NCI-H2196 treated with DMSO at 0.1 percent for 48 hours (cell line): ENCODE results near the gene FKBP8.

Source experiments
- DNase-seq: peaks from one replicate; lab custom pipeline; 2025; ENCODE audit not compliant: unreplicated experiment; lab: John Stamatoyannopoulos, UW

Gene FKBP8

DNA sequence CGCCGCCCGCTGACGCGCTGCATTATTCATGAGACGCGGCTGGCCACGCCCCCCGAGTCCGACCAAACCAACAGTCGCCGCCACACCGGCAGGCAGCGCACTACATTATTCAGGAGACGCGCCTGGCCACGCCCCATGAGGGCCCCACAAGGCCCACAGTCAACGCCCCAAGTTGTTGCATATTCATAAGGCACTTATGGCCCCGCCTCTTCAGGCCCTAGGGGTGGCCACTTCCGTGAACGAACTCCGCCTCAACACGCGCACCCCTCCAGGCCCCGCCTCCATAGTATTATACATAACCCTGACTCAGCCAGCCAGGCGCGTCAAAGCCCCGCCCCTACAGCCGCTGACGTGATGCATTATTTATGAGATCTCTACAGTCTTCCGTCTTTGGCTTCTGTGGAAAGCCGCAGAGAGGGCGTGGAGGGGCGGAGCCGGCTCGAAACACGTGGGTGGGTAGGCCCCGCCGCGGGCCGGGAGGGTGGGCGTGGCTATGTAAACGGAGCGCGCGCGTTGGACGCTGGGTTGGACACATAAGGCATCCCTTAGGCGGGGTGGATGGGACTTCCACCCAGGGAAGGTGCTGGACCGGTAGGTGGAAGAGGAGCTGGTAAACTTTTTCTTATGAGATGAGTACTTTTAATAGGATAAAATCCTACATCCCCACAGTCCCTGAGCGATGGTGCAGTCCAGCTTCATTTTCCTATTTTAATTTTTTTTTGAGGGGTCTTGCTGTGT is 21.1 kb downstream of the FKBP8 start:
- DNase-seq = peak; percentile 99

DNA sequence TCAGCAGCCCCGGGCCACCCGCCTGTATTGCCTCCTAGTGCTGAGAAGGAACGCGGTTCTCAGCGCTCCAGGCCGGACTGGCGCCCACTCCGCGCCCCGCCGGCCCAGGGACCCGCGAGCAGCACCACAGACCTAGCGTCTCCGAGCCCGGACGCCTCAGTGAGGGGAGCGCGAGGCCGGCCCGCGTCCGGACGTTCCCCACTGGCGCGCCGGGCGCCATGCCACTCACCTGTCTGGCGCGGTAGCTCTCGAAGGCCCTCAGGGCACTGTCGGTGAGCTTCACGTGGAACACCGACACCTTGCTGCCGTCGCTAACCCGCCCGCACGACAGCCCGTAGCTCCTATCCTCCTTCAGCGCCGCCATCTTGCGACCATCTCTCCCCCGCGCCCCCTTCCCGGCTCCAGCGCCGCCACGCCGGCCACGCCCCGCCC is 21.7 kb downstream of the FKBP8 start, which contains the start of gene ELL:
Gene ELL, minus strand, starts transcription at position 379 of the 432 bp plus-strand sequence. Its CDS starts 15 bp downstream, at position 364.
- no peak for DNase-seq

DNA sequence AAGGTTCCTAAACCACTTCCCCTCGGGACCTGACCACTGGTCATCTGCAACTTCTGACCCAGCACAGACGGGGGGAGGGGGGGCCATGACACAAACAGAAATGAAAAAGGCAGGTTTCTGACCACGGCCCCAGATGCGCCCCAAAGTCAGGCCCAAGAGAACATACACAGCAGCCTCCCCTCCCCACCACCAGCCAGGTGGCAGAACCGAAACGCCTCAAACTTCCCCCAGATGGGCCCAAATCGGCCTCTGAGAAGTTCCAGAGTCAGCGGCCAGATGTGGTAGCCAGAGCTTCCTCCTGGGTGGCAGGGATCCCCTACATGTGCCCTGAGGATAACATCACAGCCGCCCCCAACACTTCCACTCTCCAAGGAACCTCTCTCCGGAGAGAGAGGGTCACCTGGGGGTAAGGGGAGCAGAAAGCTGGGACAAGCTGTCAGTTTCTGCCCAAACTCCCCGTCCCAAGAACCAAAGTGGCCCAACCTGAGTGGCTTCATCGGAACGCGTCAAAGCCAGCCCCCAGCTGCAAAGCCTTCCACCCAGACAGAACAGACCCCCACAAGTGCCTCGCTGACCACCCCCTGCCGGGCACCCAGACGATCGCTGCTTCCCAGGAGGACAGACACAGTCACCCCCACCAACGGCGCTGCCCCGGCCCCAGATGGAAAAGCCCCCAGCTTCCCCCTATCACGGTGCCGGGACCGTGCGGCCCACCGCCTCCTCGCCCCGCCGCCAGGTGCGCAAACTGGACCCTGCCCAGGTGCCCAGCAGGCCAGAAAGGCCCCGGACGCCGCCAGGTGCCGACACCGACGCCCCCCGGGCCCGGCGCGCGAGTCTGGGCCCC is 22.3 kb downstream of the FKBP8 start:
- no peak for DNase-seq

DNA sequence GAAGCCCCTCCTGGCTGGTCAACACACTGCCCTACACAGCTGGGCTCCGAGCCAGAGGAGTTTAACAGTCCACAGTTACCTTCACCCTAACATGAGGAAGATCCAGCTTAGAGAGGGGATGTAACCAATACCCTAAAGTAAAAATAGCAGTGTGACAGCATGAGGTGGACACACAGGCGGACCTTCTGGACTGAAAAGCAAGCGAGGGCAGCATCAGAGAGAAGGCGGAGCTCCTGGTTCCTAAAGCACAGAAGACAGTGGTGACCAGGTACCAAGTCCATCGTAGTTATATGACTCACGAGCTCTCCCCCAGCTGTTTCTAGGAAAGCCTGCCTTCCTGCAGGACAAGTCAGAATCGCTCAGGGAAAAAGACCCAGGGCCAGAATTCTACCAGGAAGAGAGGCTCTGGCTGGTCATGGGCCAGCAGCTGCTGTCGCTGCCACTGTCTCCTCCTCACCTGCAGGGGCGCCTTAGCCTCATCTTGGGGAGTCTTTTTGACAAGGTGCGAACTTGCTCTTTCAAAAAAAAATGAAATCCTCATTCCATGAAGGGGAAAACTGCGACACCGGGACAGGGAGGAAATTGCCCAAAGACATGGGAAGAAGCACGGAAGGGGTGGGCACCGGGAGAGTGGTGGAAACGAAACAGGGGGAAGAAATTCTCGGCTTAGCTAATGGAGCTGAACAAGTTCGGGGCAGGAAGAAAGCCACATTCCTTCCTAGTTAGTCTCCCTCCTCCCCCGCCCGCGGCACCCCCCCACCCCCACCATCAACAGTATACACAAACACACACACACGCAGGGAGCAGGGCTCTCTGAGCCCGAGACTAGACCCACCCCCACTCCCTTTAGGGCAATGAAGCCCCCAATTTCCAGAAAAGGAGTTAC is 23.2 kb downstream of the FKBP8 start:
- DNase-seq = peak; percentile 54

DNA sequence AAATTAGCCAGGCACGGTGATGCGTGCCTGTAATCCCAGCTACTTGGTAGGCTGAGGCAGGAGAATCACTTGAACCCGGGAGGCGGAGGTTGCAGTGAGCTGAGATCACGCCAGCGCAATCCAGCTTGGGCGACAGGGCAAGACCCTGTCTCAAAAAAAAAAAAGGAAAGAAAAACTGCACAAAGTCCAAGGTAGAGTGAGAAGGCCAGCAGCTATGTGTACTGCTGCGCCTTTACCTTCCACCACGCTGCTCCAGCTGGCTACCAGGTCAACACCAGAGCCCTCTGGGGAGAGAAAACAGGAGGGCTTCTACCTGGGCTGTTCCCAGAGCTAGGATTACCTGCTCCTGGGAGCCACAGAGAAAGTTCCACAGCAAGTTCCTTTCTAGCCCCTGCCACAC is 24.7 kb downstream of the FKBP8 start:
- DNase-seq = no peak

DNA sequence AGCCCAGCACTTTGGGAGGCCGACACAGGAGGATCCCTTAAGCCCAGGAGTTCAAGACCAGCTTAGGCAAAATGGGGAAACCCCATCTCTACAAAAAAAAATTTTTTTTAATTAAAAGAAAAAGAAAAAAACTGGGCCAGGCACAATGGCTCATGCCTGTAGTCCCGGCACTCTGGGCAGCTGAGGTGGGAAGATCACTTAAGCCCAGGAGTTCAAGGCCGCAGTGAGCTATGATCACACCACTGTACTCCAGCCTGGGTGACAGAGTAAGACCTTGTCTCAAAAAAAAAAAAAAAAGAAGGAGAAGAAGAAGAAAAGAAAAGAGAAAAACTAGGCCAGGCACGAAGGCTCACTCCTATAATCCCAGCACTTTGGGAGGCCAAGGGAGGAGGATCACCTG is 25.8 kb downstream of the FKBP8 start:
- DNase-seq = no peak

DNA sequence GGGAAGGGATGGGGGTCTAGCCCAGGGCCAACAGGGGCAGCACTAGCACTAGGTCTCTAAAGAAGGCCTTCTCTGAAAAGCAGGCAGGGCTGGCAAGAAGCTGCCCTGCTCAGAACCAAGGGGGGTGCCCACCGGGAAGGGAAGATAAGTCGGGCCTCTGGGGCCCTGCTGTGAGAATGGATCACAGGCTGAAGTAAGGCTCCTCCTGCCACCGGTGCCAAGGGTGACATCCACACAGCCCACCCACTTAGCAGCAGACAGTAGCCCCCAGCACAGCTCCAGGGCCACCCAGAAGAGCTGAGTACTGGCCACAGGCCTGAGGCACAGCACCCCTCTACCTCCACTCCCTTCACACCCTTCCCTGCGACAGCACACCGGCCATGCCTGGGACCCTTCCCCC is 27.4 kb downstream of the FKBP8 start:
- DNase-seq = no peak

DNA sequence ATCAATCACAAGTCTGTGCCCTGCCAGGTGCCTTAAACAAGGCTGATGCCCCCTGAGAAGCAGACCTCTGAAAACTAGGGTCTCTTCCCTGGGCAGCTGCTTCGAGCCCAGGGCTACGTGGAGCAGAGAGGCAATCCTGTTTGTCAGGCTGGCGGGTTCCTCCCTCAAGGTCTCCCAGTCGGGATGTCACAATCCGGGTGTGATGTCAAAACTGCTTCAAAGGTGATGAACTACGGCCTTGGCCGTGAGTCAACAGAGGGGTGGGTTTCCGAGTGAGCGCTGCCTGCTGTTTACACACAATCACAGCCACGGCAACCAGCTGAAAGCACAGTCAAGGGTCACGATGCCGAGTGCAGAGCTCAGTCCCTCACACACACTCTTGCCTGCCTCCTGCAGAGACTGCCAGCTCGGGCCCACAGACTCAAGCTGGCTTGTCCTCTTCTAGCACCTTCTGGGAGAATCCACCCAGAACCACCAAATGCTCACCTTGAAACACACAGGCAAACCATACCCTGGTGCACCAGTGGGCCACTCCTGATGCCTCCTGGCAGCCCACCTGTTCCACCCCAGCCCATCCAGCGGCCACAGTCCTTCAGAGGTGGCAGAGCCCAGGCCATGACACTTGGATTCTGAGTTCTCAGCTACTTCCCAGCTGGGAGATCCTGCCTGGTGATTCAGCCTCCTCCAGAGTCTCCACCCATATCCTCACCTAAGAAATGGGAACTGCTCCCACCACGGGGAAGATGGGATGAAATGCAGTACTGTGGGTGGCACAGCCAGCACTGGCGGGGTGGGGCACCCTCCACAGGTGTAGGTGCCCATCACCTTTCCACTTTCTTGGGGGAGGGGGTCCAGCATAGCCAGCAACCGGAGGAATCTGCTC is 28.3 kb downstream of the FKBP8 start:
- DNase-seq = no peak

DNA sequence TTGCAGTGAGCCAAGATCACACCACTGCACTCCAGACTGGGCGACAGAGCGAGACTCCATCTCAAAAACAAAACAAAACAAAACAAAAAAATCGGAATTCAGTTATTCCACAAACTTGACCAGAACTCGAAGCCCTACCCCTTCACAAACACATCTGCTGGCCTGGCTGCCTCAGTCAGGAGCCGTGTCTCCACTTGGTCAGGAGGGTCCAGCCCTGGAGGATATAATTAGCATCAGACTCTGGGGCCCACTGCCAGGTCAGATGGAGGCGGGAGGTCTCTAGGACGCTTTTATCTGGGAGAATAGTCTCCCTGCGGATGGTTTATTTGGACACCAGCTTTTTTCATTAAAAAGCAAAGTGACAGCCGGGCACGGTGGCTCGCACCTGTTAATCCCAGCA is 29.5 kb downstream of the FKBP8 start:
- no peak for DNase-seq

DNA sequence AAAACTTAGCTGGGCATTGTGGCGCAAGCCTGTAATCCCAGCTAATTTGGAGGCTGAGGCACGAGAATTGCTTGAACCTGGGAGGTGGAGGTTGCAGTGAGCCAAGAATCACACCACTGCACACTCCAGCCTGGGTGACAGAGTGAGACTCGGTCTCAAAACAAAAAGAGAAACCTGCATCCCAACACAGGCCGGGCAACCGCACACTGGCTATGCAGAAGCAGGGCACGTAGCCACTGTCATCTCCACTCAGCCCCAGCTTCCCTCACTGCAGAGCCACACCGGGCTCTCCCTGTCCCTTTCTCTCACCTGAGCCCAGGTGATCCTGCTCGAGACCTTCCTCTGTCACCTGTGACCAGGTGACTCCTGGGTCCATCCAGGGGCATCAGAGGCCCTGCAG is 33.2 kb downstream of the FKBP8 start:
- no peak for DNase-seq

DNA sequence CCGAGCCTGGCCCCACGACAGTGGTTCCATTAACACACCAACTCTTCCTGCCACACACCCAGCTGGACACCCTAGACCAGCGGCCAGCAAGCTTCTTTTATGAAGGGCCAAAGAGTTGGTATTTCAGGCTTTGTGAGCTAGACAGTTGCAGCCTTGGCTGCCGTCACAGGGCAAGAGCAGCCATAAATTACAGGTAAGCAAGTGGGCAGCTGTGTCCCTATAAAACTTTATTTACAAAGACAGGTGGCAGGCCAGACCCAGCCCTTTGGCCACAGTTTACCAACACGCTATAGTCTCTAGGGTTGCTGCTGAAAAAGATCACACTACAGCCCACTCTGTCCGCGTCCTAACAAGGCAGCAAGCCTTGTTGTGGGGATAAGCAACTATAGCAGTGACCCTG is 34.8 kb downstream of the FKBP8 start:
- no peak for DNase-seq

DNA sequence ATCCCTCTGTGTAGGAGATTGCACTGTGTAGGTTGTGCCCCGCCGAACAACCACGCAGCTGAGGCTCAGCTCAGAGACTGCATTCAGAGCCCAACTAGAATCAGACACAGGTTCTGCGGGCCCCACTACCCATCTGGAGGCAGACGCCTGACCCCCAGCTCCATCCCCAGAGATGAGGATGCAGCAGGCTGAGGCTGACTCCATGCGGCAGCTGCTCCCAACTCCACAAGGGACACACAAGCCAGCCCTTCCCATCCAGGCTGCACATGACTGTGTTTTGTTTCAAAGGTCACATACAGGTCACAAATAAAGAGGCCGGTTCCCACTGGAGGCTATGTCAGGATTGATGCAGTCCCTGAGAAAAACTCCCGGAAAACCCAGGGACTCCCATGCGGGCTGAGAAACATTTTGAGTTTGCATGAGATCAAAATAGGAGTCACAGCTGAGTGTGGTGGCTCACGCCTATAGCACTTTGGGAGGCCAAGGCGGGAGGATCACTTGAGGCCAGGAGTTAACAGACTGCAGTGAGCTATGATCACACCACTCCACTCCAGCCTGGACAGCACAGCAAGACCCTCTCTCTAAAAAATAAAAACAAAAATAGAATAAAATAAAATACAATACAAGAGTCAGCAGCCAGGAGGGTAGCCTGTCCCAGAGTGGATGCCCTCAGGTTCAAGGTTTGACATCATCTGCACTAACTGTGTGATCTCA is 35.5 kb downstream of the FKBP8 start:
- DNase-seq = no peak

DNA sequence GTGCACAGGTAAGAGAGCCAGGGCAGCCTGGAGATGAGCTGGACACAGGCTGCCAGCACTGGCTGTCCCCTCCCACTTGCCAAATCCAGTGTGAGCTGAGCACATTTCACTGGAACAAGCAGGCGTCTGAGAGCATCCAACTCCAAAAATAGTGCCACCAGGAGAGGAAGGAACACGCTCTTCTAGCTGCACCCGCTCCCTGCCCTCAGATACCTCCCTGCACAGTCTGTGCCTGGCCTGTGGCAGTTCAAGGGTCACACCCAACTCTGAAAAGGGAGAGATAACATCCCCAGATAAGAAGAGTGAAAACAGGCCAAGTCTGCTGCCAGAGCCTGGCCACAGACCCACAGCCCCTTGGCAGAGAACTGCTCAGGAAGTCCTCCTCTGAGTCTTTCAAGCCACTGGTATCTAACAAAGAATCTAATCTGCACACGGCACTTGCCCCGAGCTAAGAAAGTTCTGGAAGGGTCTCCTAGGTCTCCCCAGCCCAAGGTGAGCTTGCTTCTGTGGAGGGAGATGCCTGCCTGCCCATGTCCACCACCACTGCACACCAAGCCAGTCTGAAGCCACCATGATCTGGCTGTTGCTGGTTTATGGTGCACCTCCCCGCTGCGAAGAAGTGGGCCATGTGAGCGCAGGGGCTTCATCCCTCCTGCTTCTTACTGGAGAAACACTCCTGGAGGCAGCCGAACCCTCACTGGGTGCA is 36.2 kb downstream of the FKBP8 start:
- no peak for DNase-seq

DNA sequence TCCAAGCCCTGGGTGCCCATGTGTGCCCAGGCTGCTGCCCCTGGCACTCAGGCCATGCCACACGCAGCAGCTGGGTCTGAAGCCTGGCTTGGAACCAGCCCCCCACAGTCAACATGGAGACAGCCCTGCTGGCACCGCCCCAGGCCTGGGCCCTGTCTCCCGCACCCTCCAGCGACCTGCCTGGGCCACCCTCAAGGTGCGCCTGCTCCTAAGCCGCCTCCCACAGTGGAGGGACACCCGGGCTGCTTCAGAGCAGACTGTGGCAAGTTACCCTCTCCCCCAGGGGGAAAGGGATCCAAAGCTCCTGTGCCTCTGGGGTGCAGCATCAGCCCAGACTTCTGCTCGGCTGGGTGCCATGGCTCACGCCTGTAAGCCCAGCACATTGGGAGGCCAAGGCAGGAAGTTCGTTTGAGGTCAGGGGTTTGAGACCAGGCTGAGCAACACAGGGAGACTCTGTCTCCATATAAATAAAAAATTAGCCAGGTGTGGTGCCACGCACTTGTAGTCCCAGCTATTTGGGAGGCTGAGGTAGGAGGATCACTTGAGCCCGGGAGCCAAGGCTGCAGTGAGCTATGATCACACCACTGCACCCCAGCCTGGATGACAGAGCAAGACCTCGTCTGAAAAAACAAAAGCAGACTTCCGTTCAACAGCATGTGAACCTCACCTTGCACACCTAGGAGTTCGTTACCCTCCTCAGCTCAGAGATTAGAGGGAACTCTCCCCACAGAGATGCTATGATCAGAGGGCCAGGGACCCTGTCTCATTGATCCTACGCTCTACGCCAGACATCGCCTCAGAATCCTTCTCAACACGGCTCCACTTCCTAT is 37.1 kb downstream of the FKBP8 start:
- no peak for DNase-seq

DNA sequence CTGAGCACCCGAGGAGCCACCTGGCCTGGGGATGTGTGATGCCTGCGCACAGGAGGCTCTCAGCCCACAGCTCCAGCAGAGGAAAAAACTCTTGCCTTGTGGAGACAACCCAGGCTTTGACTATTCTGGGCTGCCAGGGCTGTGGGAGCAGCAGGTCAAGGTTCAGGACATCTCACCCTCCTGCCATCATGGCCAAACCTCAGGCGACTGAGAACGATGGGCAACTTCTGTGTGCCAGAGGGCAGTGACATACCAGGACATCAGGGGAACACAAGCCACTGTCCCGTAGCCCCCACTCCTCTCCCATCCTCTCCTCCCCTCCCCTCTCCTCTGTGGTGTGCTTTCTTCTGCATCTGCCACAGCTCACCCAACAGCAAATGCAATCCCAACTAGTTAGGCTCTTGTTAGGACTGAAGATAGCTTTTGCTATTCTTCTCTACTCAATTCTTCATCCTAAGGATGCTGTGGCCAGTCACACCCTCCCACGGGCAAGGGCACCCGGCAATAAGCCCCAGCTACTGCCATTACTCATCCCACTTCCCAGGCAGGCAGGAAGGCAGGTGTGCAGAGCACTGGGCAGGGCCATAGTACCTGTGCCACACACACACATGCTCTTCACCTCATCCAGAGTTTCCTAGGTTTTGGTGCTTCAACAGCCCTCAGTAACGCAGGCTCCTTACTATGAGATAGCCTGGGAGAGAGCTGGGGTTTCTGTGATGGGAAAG is 38.3 kb downstream of the FKBP8 start:
- no peak for DNase-seq

DNA sequence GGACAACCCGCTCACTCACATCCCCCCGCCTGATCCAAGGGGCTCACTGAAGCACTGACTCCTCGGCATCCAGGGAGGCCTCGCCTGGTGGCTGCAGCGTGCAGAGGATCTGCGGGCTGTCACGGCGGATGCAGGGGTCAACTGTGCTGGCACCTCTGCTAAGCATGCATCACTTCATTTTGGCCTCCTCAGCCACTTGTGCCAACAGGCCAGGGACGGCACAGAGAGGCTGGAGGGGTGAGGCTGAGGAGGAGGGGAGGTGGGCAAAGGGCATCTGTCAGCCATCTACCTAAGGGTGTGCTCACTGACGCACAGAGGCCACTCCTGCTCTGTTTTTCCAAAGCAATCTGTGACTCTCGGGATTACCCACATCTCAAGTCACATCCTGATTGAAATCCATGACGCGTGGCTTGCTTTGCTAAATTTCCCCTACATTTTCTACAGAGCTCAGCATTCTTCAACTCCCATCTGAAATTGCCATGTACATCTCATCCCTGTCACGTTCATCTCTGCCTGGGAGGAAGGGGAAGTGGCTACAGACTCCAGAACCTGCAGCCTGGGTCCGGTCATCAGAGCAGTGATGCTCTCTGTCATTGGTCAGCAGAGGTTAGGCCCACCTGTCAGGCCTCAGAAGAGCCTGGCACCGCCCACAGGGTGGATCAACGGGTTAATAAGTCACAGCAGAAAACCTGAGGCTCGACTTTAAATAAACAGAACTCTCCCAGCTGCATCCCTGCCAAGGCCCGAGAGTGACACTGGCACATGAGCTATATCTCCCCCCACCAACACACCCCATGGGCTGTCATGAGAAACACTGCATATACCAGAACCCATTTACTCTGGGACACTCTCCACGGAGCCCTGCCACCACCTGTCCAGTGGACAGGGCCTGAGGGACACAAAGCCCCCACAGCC is 39.1 kb downstream of the FKBP8 start:
- no peak for DNase-seq
